Measurements from ENCODE around the gene F10.

The F10 gene

GRCh38 chr13:113167155-113167554 lies 44.6 kb downstream of the F10 start:
- no peak for ATAC-seq
- TF ChIP-seq CSRNP3 (CRISPR knock-in tag; IDR thresholded peaks at IDR 0.05): no peak
- TF ChIP-seq TOX (CRISPR knock-in tag; IDR thresholded peaks at IDR 0.05; ENCODE audit: borderline replicate concordance): no peak
- no peak for TF ChIP-seq CSDC2 (CRISPR knock-in tag; IDR thresholded peaks at IDR 0.05)
- no peak for TF ChIP-seq RARB (CRISPR knock-in tag; IDR thresholded peaks at IDR 0.05)
- TF ChIP-seq BACH2 (CRISPR knock-in tag; IDR thresholded peaks at IDR 0.05; ENCODE audit: borderline replicate concordance): no peak
- TF ChIP-seq PPARA (CRISPR knock-in tag; IDR thresholded peaks at IDR 0.05; ENCODE audit: borderline replicate concordance): no peak
- TF ChIP-seq ESRRG (CRISPR knock-in tag; IDR thresholded peaks at IDR 0.05): no peak

- TF ChIP-seq ZC3H10 (CRISPR knock-in tag; IDR thresholded peaks at IDR 0.05) (no peak), ZNF70 (CRISPR knock-in tag; IDR thresholded peaks at IDR 0.05) (no peak), ESRRG (CRISPR knock-in tag; IDR thresholded peaks at IDR 0.05) (no peak), CSRNP3 (CRISPR knock-in tag; IDR thresholded peaks at IDR 0.05) (no peak), ZFP3 (CRISPR knock-in tag; IDR thresholded peaks at IDR 0.05) (no peak)
- no peak for ATAC-seq
Observed at GRCh38 chr13:113167575-113167974, 45.0 kb downstream of the F10 start.

- no peak for ATAC-seq
- TF ChIP-seq ZFP3 (CRISPR knock-in tag; IDR thresholded peaks at IDR 0.05): no peak
- no peak for TF ChIP-seq ISL1 (CRISPR knock-in tag; IDR thresholded peaks at IDR 0.05)
- no peak for TF ChIP-seq RARB (CRISPR knock-in tag; IDR thresholded peaks at IDR 0.05)
- TF ChIP-seq ZNF70 (CRISPR knock-in tag; IDR thresholded peaks at IDR 0.05): no peak
- TF ChIP-seq OSR1 (CRISPR knock-in tag; IDR thresholded peaks at IDR 0.05): no peak
- no peak for TF ChIP-seq SNAI2 (CRISPR knock-in tag; IDR thresholded peaks at IDR 0.05)
- no peak for TF ChIP-seq TCF4 (CRISPR knock-in tag; IDR thresholded peaks at IDR 0.05; ENCODE audit: borderline replicate concordance)
- no peak for TF ChIP-seq GLIS3 (CRISPR knock-in tag; IDR thresholded peaks at IDR 0.05)
- TF ChIP-seq PATZ1 (CRISPR knock-in tag; IDR thresholded peaks at IDR 0.05; ENCODE audit: borderline replicate concordance): no peak
- TF ChIP-seq TSHZ2 (CRISPR knock-in tag; IDR thresholded peaks at IDR 0.05): no peak
- TF ChIP-seq POU6F1 (CRISPR knock-in tag; IDR thresholded peaks at IDR 0.05; ENCODE audit: borderline replicate concordance, low read depth): no peak
- no peak for TF ChIP-seq CSRNP3 (CRISPR knock-in tag; IDR thresholded peaks at IDR 0.05)
- TF ChIP-seq ESRRG (CRISPR knock-in tag; IDR thresholded peaks at IDR 0.05): no peak
- TF ChIP-seq ZNF8 (CRISPR knock-in tag; IDR thresholded peaks at IDR 0.05): no peak
Observed at GRCh38 chr13:113168211-113168610, 45.6 kb downstream of the F10 start.

Data from SK-N-SH treated with all-trans-retinoic acid at 6 μM for 48 hours (cell line).